ENCODE results near the gene LCE2A.

LCE2A gene

GRCh38 chr1:152741656-152742055, 43.5 kb downstream of the LCE2A start:
- in situ Hi-C loops (cut with MboI; ENCODE audit: low sequenced_read_pairs), result no loop called here

- in situ Hi-C loops (cut with MboI; ENCODE audit: low sequenced_read_pairs), result no loop called here
Observed at GRCh38 chr1:152743371-152744145, 45.4 kb downstream of the LCE2A start.

GRCh38 chr1:152745289-152745704, 47.2 kb downstream of the LCE2A start:
- in situ Hi-C loops (cut with MboI; ENCODE audit: low sequenced_read_pairs), result no loop called here

- in situ Hi-C loops (cut with MboI; ENCODE audit: low sequenced_read_pairs), result no loop called here
Observed at GRCh38 chr1:152745765-152746444, 47.8 kb downstream of the LCE2A start.

GRCh38 chr1:152747831-152748230, 49.7 kb downstream of the LCE2A start:
- in situ Hi-C loops (cut with MboI; ENCODE audit: low sequenced_read_pairs), result no loop called here

Data from hTERT RPE-1 (cell line).